ENCODE measurements around the gene JOSD1. TPM values are rescaled to one million over a fixed set of nuclear protein-coding genes. Genes with fewer than 3 reads are reported as not detected.

JOSD1 gene
- total and polyA plus RNA-seq, 2 experiments from 2014 or later = 18.6 to 104 TPM

DNA sequence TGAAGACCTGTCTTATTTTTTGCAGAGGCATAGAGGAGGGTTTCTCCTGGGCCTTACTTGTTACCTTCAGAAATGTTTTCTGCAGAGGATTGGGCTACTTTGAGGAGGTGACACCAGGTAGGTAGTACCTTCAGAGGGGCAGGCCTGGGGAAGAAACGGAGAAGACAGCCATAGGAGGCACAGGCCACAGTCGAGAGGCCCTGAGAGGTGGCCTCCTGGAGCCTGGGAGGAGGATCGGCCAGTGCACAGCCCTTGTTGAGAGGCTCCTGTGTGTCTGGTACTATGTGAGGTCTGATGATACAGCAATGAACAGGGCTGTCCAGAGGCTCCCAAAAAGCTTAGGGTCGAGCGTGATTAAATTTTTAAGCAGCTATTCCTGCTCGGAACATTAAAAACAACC is 16.5 kb upstream of the JOSD1 start:
- H3K27me3 ChIP-seq = no peaks in the 10 kb centered on the region
- TF ChIP-seq EZH2phosphoT487 (IDR thresholded peaks at IDR 0.05; ENCODE audit: low read depth, severe bottlenecking, unreplicated experiment) = no peak
- no peak for TF ChIP-seq EZH2 (IDR thresholded peaks at IDR 0.05; ENCODE audit: borderline replicate concordance)
- TF ChIP-seq, protein P1, sequence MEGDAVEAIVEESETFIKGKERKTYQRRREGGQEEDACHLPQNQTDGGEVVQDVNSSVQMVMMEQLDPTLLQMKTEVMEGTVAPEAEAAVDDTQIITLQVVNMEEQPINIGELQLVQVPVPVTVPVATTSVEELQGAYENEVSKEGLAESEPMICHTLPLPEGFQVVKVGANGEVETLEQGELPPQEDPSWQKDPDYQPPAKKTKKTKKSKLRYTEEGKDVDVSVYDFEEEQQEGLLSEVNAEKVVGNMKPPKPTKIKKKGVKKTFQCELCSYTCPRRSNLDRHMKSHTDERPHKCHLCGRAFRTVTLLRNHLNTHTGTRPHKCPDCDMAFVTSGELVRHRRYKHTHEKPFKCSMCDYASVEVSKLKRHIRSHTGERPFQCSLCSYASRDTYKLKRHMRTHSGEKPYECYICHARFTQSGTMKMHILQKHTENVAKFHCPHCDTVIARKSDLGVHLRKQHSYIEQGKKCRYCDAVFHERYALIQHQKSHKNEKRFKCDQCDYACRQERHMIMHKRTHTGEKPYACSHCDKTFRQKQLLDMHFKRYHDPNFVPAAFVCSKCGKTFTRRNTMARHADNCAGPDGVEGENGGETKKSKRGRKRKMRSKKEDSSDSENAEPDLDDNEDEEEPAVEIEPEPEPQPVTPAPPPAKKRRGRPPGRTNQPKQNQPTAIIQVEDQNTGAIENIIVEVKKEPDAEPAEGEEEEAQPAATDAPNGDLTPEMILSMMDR (IDR thresholded peaks at IDR 0.05; ENCODE audit: poor library complexity) = no peak
- peaks cover 41% of the 10 kb centered on the region for H4K20me1 ChIP-seq (ENCODE audit: insufficient read depth, poor library complexity, severe bottlenecking)
- H3K4me3 ChIP-seq = no peak overlapping the region
- H3K27ac ChIP-seq = no peak overlapping the region
- H3K9me3 ChIP-seq (ENCODE audit: low read depth) = no peaks in the 10 kb centered on the region
- DNase-seq (ENCODE audit: low spot score) = no peak
- no peak overlapping the region for H3K4me2 ChIP-seq
- peaks cover 4% of the 10 kb centered on the region for H3K4me1 ChIP-seq (ENCODE audit: insufficient read depth)
- H3K79me2 ChIP-seq = peaks cover 52% of the 10 kb centered on the region
- 92% methylated on average over 6 of the region's 6 CpGs for WGBS (ENCODE audit: low lambda C conversion rate, missing lambda C conversion rate)
- no peaks in the 10 kb centered on the region for H3K36me3 ChIP-seq (replicated peaks; ENCODE audit: insufficient read depth, low read depth)
- no peaks in the 10 kb centered on the region for H3K9me2 ChIP-seq (replicated peaks; ENCODE audit: insufficient read depth)
- H2AFZ ChIP-seq = no peak overlapping the region

DNA sequence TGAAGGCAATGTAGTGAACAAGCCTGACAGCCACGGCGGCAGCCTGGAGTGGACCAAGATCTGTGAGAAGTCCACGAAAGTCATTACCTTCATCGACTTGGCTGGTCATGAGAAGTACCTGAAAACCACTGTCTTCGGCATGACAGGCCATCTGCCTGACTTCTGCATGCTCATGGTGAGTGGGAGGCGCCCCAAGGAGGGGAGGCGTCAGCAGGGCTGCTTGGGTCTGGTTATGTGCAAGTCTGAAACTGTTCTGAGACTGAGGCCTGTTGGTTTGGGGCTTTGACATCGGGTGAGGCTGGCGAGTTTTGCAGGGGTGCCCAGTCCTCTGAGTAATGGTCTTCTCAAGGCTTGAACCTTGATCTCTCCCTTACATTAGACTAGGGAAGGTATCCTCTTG is 16.1 kb upstream of the JOSD1 start:
- no peak overlapping the region for H3K4me3 ChIP-seq
- no peaks in the 10 kb centered on the region for H3K27me3 ChIP-seq
- no peak overlapping the region for H2AFZ ChIP-seq
- H3K4me1 ChIP-seq (ENCODE audit: insufficient read depth) = peaks cover 4% of the 10 kb centered on the region
- 95% methylated on average over 9 of the region's 9 CpGs for whole genome bisulfite sequencing (ENCODE audit: low lambda C conversion rate, missing lambda C conversion rate)
- TF ChIP-seq EZH2 (IDR thresholded peaks at IDR 0.05; ENCODE audit: borderline replicate concordance) (no peak), EZH2phosphoT487 (IDR thresholded peaks at IDR 0.05; ENCODE audit: low read depth, severe bottlenecking, unreplicated experiment) (no peak)
- TF ChIP-seq, protein P1 (IDR thresholded peaks at IDR 0.05; ENCODE audit: poor library complexity) = no peak
- H3K9me3 ChIP-seq (ENCODE audit: low read depth) = no peaks in the 10 kb centered on the region
- peaks cover 45% of the 10 kb centered on the region for H4K20me1 ChIP-seq (ENCODE audit: insufficient read depth, poor library complexity, severe bottlenecking)
- no peak overlapping the region for H3K27ac ChIP-seq
- no peaks in the 10 kb centered on the region for H3K9me2 ChIP-seq (replicated peaks; ENCODE audit: insufficient read depth)
- H3K4me2 ChIP-seq = no peak overlapping the region
- DNase-seq (ENCODE audit: low spot score) = no peak
- H3K79me2 ChIP-seq = peaks cover 56% of the 10 kb centered on the region
- no peaks in the 10 kb centered on the region for H3K36me3 ChIP-seq (replicated peaks; ENCODE audit: insufficient read depth, low read depth)

DNA sequence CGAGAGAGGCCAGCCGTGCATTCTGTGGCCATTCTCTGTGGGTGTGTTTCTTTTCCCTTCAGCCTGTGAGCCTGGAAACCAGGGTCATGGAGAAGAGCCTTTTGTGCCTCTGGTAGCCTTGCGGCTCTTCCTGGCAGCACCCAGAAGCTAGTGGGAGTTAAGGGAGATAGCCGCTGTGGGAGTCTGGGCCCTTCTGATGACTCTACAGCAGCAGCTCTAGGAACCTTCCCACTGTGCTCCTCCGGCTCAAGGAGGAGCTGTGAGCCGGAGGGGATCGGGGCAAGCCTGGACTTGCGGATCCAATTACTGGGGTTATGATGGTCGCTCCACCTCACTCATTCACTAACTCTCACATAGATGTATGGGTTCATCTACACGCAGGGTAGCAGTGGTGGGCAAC is 15.5 kb upstream of the JOSD1 start:
- H2AFZ ChIP-seq = no peak overlapping the region
- TF ChIP-seq EZH2 (IDR thresholded peaks at IDR 0.05; ENCODE audit: borderline replicate concordance) (no peak), EZH2phosphoT487 (IDR thresholded peaks at IDR 0.05; ENCODE audit: low read depth, severe bottlenecking, unreplicated experiment) (no peak)
- TF ChIP-seq, protein P1 (IDR thresholded peaks at IDR 0.05; ENCODE audit: poor library complexity) = no peak
- no peaks in the 10 kb centered on the region for H3K9me3 ChIP-seq (ENCODE audit: low read depth)
- H3K36me3 ChIP-seq (replicated peaks; ENCODE audit: insufficient read depth, low read depth) = no peaks in the 10 kb centered on the region
- DNase-seq (ENCODE audit: low spot score) = no peak
- no peak overlapping the region for H3K27ac ChIP-seq
- H3K4me1 ChIP-seq (ENCODE audit: insufficient read depth) = peaks cover 4% of the 10 kb centered on the region
- H3K79me2 ChIP-seq = peaks cover 62% of the 10 kb centered on the region
- 100% methylated on average over 10 of the region's 10 CpGs for WGBS (ENCODE audit: low lambda C conversion rate, missing lambda C conversion rate)
- H3K27me3 ChIP-seq = no peaks in the 10 kb centered on the region
- H4K20me1 ChIP-seq (ENCODE audit: insufficient read depth, poor library complexity, severe bottlenecking) = peaks cover 50% of the 10 kb centered on the region
- H3K9me2 ChIP-seq (replicated peaks; ENCODE audit: insufficient read depth) = no peaks in the 10 kb centered on the region
- H3K4me2 ChIP-seq = no peak overlapping the region
- H3K4me3 ChIP-seq = no peak overlapping the region

DNA sequence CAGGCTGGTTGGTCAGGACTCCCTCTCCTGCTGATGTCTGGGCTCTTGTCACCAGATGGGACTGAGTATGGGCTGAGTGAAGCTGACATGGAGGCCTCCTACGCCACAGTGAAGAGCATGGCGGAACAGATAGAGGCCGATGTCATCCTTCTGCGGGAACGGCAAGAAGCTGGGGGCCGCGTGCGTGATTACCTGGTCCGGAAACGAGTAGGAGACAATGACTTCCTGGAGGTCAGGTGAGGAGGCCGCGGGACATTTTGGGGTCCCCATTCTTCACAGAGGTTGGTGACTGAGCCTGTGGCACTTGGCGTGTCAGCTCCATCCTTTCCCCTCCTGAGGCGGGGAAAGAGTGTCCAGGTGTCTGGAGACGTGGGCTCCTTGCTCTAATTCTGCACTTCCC is 15.1 kb upstream of the JOSD1 start:
- no peaks in the 10 kb centered on the region for H3K36me3 ChIP-seq (replicated peaks; ENCODE audit: insufficient read depth, low read depth)
- peaks cover 55% of the 10 kb centered on the region for H4K20me1 ChIP-seq (ENCODE audit: insufficient read depth, poor library complexity, severe bottlenecking)
- no peak for DNase-seq (ENCODE audit: low spot score)
- TF ChIP-seq, protein P1 (IDR thresholded peaks at IDR 0.05; ENCODE audit: poor library complexity) = no peak
- TF ChIP-seq EZH2 (IDR thresholded peaks at IDR 0.05; ENCODE audit: borderline replicate concordance) (no peak), EZH2phosphoT487 (IDR thresholded peaks at IDR 0.05; ENCODE audit: low read depth, severe bottlenecking, unreplicated experiment) (no peak)
- H3K4me1 ChIP-seq (ENCODE audit: insufficient read depth) = peaks cover 4% of the 10 kb centered on the region
- no peaks in the 10 kb centered on the region for H3K9me3 ChIP-seq (ENCODE audit: low read depth)
- H3K27ac ChIP-seq = no peak overlapping the region
- H3K27me3 ChIP-seq = no peaks in the 10 kb centered on the region
- 97% methylated on average over 15 of the region's 15 CpGs for WGBS (ENCODE audit: low lambda C conversion rate, missing lambda C conversion rate)
- no peak overlapping the region for H3K4me2 ChIP-seq
- no peaks in the 10 kb centered on the region for H3K9me2 ChIP-seq (replicated peaks; ENCODE audit: insufficient read depth)
- no peak overlapping the region for H2AFZ ChIP-seq
- H3K4me3 ChIP-seq = no peak overlapping the region
- H3K79me2 ChIP-seq = peaks cover 65% of the 10 kb centered on the region
